MM.1S (cell line): Measurements from ENCODE around the gene ING5.

Experiments
- CTCF ChIP-seq: fragments of 300-600 bp; sonication (generic); IDR thresholded peaks from 2 replicates; pipeline ENCODE4 v1.5.1; 2016; ENCODE audit warnings: antibody characterized with exemption, low read length, mixed read lengths
- EZH2 ChIP-seq: fragments of 300-600 bp; sonication (generic); optimal IDR thresholded peaks from 2 replicates; pipeline ENCODE3; 2017; ENCODE audit warnings: low read depth, mild to moderate bottlenecking, antibody characterized with exemption, low read length, mixed read lengths

GRCh38 chr2:241770936-241771285, 69.1 kb downstream of the ING5 start:
- TF ChIP-seq EZH2 (no peak), CTCF (no peak)
